AG09309 (cell line): ENCODE data around the gene LARP4.
"Not testable (repeated sequence)": the region's sequence is repeated elsewhere in the genome, so short reads cannot be mapped to it uniquely, and the experiment has no call there.

Source experiments
- DNase-seq: peaks from one replicate; pipeline ENCODE4 v3.0.0-alpha.2; 2010; ENCODE audit warnings: low read depth
- H3K4me3 ChIP-seq: 2 replicates; pipeline ENCODE4 v1.5.1; 2011; ENCODE audit warnings: mild to moderate bottlenecking, low read depth, low read length, moderate library complexity; ENCODE audit not compliant: control insufficient read depth
- CTCF ChIP-seq: IDR thresholded peaks from 2 replicates; pipeline ENCODE4 v1.5.1; 2011; ENCODE audit warnings: mild to moderate bottlenecking, low read depth, low read length, inconsistent platforms; ENCODE audit not compliant: insufficient read depth, control insufficient read depth; ENCODE audit errors: missing control alignments

The LARP4 gene

GRCh38 chr12:50387972-50388478 lies 12.7 kb upstream of the LARP4 start:
- no peak overlapping the region for H3K4me3 ChIP-seq
- no peak for TF ChIP-seq CTCF
- DNase-seq = no peak

DNA sequence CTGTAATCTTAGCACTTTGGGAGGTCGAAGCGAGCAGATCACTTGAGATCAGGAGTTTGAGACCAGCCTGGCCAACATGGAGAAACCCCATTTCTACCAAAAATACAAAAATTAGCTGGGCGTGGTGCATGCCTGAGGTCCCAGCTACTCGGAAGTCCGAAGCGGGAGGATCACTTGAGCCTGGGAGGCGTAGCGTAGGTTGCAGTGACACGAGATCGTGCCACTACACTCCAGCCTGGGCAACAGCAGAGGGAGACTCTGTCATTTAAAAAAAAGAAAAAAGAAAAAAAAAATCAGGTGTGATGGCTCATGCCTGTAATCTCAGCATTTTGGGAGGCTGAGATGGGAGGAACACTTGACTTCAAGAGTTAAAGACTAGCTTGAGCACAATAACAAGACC lies 11.9 kb upstream of the LARP4 start:
- not testable (repeated sequence) for H3K4me3 ChIP-seq, DNase-seq

GRCh38 chr12:50390316-50390741 lies 10.4 kb upstream of the LARP4 start:
- TF ChIP-seq CTCF = no peak
- DNase-seq = peak; percentile 90
- no peak overlapping the region for H3K4me3 ChIP-seq

GRCh38 chr12:50394469-50395029 lies 6.1 kb upstream of the LARP4 start:
- DNase-seq = no peak
- H3K4me3 ChIP-seq = no peak overlapping the region
- TF ChIP-seq CTCF = no peak

GRCh38 chr12:50397117-50397650 lies 3.5 kb upstream of the LARP4 start:
- H3K4me3 ChIP-seq = no peak overlapping the region
- no peak for TF ChIP-seq CTCF
- no peak for DNase-seq

DNA sequence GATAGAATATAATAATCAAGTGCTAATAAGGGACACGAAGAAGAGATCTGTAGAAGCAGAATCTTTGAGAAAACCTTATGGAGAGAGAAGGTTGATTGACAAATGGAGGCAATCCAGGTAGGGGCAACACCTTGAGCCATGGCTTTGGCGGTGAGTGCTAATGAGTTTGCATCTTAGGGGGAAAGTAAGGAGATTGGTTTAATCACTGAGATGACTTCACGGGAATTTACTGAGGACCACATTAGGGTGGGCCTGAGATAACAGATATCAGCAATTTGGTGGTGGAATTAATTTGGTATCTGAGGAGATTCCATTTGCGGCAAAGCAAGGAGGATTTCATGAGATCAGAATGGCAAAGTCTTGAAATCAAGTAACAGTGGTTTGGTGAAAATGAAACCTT lies 1.8 kb upstream of the LARP4 start:
- H3K4me3 ChIP-seq = no peak overlapping the region
- TF ChIP-seq CTCF = no peak
- no peak for DNase-seq

DNA sequence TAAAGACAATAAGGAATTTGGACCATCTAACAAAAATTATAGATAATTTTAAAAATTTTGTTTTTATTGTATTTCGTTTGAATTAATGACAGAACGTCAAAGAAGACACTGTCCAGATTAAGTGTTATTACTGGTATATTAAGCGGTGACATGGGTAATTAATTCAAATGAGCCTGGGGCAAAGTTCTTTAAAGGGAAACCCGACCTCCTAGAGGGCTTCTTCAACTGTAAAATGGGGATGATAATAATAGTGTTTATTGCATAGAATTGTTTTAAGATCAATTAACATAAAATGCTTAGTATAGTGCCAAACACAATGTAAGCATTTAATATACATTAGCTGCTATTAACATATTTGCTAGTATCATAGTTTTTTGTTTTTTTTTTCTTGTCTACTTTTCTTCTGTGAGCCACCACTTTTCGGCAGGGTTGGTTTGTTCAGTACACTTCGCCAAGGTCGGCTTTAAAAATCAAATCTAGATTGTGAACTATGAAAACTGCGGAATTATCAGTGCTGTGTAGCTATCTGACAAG lies 514 bp upstream of the LARP4 start:
- no peak for TF ChIP-seq CTCF
- no peak for DNase-seq

More for the DNA sequence above, 514 bp upstream of the LARP4 start:
- H3K4me3 ChIP-seq = peak overlapping the region; percentile 98
